GM21360 (cell line): ENCODE results near the gene AMPD3.

Experiments used
- ATAC-seq: cut with Tn5 transposase; IDR thresholded peaks from one replicate; pipeline ENCODE4 v1.9.1; 2021; ENCODE audit warnings: mild to moderate bottlenecking, moderate library complexity; ENCODE audit not compliant: unreplicated experiment

AMPD3 gene

DNA sequence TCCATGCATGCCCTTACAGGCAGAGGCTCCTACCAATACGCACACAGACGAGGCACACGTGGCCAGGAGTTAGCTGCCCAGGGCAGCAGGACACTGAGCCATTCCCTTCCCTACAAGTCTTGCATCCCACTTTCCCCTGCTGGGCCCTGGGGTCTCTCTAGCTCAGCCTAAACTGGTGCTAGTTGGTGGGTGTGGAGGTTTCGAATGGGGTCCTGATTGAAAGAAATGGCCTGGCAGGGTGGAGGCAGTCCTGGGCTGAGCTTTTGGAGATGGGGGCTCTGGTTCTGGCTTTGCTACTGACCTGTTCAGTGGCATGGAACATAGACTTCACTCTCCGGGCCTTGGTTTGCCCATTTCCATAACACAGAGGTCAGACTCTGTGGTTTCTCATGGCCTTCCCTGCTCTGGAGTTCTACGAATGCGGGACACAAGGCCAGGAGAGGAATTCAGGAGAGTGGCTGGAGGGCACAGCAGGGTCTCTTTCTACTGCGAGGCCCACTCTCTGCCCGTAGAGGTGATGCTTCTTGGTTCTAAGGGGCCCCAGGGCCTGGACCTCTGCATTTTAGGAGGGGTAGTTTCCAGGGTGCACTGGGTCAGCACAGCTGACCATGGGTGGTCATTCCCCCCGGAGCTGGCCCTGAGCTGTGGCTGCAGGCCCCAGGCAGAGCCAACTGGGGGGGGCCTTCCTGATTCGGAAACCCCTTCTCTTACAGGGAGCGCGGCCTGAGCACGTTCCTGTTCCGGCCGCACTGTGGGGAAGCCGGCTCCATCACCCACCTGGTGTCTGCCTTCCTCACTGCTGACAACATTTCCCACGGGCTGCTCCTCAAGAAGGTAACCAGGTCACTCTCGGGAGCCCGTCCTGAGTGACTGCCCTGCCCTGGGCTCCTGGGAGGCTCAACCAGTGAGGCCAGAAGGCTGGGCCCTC lies 46.0 kb downstream of the AMPD3 start:
- no peak for ATAC-seq

DNA sequence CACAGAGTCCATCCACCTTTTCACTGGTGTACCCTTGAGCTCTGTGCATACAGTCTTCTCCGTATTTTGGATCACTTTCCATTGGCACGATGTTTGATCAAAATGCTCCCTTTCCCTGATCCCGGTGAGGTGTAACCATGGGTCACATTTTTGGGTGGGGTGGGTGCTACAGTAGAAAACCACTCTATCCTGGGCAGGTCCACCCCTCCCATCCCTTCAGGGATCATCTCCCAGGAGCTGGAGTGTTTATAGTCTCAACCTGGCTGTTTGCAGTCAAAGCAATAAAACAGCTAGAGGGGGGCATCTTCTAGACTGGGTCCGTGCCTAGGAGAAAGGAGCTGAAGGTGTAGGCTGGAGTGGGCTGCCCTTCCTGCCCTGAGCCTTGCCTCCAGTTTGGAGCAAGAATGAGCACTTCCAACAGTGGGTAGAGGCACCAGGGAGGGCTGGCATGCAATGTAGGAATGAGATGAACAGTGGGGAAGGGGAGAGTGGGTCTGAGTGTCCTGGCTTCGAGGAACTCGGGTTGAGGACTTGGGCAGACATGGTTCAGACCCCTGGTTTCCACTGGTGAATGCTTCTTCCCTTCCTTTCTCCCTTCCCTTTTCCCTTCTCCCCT lies 47.1 kb downstream of the AMPD3 start:
- no peak for ATAC-seq

DNA sequence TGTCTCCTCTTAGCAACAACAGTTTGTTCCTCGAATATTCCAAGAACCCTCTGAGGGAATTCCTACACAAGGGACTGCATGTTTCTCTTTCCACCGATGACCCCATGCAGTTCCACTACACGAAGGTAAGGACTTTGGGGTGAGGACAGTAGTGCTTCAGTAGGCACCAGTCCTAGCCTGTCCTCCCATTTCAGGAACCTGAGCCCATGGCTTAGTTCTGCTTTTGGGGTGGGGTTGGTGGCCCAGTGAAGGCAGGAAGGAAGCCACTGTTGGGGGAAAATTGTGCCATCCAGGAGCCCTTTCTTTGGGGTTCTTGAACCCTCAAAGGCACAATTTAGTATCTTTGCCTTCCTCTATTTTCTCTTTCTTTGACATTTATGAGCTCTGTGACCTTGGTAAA lies 47.7 kb downstream of the AMPD3 start:
- ATAC-seq, result no peak

DNA sequence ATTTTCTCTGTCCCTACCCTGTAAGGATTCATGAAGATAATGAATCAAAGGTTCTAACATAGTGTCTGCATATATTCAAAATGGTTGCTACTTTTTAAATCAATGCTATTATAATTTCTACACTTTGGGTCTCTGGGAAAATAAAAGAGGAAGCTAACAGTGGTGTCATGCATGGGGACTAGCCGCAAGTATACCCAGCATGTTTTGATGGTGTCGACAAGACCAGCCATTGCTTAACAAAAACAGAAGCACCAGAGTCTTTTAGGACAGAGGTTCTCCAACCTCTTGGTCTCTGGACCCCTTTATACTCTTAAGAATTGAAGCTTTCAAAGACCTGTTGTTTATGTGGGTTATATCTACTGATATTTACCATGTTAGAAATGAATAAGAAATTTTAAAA lies 48.2 kb downstream of the AMPD3 start:
- ATAC-seq, result no peak

DNA sequence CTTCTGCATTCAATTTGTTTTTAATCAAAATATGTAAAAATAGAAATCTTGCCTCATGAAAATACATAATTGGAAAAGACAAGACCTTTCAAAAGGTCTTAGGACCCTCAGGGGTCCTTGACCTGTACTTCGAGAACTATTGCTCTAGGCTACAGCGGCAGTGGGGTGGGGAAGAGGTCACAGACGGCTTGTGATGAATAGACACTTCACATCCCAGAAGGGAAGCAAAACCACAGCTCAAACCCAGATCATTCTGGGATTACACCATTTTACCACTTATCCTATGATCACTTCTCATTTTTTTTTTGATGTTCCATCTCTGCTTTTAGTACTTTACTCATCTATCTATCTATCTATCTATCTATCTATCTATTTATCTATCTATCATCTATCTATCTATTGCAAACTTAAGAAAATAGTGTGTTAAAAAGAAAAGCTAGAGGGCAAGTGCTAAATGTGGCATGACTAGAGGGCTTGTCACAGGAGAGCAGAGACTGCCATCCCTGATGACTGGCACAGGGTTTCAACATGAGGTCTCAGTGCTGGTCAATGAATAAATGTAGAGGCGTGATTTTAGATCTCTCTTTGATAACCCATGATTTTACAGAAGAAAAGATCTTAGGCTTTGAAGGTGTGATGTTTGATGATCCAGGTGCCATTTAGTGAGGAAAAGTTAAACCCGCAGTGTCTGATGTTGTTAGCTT lies 48.9 kb downstream of the AMPD3 start:
- no peak for ATAC-seq

DNA sequence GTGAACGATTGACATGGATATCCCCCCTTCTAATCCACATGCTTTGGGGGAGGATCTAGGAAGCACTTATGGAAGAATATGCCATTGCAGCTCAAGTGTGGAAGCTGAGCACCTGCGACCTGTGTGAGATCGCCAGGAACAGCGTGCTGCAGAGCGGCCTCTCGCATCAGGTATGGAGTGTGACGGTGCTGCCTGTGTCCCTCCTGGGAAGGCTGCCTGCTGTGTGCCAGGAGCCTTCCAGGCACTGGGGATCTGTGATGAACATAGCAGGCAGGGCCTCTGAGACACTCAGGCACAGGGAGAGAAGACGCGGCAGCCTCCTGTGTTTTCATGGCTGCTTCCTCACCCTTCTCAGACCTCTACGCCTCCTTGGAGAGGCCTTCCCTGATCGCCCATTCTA lies 49.4 kb downstream of the AMPD3 start:
- ATAC-seq, result no peak

DNA sequence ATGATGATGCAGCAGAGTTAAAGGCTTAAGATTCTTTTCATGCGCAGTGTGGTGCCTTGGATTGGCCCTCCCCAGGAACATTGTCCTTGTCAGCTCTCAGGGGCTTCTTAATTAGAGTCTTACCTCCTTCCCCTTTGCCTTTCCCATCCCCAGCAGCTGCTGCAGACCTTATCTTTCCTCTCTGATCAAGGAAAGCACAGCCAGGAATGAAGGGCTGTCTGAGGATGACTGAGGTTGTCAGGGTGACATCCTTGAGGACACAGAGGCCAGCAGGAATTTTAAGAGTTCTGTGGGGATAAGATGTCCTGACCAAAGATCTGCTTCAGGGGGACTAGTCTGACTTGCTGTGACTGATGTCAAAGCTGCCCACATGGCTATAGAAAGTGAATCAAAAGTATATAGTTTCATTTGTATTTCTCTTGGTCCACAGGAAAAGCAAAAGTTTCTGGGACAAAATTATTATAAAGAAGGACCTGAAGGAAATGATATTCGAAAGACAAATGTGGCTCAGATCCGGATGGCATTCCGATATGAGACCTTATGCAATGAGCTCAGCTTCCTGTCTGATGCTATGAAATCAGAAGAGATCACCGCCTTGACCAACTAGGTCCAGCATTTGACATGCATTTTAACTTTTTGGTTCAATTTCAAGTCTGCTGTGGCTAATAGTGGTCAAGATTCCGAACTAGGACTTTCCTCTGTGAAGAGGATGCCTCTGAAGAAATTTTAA lies 50.4 kb downstream of the AMPD3 start:
- no peak for ATAC-seq

DNA sequence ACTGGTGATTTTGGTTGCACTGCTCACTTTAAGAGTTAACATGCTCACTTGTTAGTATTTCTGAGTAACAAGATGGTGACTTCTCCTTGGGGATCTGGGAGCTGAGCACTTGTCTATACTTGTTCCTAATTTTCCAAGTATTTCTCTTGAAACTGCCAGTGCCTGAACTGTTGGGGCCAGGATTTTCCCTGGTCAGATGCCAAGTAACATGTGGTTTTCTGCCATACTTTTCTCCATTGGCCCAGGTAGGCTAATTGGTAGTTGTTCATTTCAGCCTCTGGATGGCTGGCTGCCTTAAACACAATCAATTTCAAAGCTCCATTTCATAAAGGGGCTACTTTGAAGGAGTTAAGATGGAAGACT lies 50.9 kb downstream of the AMPD3 start:
- ATAC-seq, result no peak

DNA sequence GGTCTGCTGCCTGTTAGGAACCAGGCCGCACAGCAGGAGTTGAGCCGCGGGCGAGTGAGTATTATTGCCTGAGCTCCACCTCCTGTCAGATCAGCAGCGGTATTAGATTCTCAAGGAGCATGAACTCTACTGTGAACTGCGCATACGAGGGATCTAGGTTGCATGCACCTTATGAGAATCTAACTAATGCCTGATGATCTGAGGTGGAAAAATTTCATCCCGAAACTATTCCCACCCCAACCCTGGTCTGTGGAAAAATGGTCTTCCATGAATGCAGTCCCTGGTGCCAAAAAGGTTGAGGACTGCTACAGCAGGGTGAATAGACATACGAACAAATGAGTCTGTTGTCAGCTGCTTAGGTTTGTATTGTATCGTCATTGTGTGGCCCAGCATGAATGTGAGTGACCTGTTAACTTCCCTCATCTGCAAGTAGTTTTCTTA lies 56.1 kb downstream of the AMPD3 start:
- no peak for ATAC-seq

DNA sequence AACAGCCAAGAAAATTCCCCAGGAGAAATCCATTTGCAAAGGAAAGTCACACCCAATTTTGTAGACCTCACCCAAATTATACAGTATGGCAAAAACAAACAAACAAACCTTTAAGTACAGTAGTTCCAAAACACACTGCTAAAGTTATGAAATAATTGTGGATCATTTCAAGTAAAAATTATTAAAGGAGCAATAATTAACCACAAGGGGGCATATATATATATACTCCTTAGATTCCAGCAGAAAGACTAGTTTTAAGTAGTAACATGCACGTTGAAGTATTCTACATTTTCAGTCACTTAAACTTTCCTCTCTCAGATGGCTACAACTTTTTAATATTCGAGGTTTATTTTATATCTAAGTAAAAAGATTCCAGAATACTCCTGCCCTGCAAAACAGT lies 59.1 kb downstream of the AMPD3 start:
- ATAC-seq, result no peak

DNA sequence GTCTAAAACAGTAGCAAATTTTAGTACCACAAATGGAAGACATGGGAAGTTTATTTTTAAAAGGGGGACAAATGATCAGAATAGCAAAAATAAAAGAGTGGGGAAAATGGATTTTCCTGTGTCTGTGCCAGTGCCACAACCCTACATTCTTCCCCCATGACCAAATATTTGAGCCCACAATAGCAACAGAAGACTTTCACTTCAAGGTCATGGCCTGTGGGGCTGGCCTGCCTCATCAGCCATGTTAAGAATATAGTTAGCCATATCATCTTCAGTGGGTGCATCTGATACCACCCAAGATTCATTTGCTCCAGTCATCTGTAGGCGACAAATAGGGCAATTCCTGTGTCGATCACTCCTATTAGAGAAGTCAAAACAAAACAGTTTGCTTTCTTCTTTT lies 59.6 kb downstream of the AMPD3 start:
- ATAC-seq, result no peak

DNA sequence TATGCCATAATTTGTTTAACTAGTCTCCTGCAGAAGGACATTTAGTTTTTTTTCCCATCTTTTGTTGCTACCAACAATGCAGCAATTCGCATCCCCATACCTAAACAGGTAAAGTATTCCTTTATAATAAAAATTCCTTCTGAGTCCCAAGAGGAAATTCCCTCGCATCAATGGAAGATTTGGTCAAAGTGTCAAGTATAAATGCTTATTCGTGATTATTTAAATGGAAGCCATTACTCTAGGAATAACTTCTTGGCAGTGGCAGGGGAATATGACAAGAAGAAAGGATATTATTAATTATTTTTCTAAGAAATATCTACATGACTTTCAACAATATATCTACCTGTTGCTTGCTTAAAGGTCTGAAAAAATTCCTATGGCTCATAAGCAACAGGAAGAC lies 60.4 kb downstream of the AMPD3 start:
- no peak for ATAC-seq

DNA sequence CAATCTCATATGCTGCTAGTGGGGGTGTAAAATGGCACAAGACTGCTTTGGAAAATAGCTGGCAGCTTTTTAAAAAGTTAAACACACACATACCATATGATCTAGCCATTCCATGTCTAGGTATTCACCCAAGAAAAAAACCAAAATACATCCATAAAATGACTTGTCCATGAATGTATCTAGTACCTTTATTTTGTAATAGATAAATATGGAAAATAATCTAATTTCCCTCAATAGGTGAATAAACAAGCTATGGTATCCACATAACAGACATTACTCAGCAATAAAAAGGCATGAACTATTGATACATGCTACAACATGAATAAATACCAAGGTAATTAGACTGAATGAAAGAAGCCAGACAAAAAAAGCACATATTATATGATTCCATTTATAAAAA lies 63.1 kb downstream of the AMPD3 start:
- ATAC-seq, result no peak

DNA sequence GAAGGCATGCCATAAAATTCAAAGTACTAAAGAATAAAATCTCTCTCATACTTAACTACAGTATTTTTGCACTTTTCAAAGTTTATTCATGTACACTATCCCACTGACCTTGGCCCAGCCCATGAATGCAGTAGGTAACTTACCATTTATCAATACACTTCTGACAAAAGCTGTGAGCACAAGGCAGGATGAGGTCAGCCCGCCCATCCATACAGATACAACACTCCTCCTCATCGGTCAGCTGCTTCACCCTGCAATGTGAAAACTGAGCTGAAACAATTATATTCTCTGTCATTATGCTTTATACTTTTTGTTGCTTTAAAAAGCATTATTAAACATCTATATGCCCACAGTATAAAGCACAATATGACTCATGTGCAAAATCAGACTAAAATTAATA lies 63.8 kb downstream of the AMPD3 start:
- ATAC-seq, result no peak

DNA sequence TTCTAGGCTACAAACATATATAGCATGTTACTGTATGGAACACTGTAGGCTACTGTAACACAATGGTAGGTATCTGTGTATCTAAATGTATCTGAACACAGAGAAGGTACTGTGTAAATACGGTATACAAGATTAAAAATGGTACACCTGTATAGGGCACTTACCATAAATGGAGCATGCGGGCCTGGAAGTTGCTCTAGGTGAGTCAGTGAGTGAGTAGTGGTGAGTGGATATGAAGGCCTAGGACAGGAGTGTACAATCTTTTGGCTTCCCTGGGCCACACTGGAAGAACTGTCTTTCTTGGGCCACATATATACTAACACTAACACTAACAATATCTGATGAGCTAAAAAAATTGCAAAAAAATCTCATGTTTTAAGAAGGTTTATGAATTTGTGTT lies 64.6 kb downstream of the AMPD3 start:
- no peak for ATAC-seq

DNA sequence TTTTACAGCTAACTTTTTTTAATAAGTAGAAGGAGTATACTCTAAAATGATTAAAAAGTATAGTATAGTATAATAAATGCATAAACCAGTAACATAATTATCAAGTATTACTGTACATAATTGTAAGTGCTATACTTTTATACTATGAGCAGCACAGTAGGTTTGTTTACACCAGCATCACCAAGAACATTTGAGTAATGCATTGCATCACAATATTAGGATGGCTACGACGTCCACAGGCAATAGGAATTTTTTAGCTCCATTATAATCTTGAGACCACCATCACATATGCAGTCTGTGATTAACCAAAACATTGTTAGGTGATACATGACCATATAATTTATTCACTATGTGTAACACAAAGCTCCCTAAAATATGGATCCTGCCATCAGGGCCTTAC lies 65.5 kb downstream of the AMPD3 start:
- no peak for ATAC-seq

DNA sequence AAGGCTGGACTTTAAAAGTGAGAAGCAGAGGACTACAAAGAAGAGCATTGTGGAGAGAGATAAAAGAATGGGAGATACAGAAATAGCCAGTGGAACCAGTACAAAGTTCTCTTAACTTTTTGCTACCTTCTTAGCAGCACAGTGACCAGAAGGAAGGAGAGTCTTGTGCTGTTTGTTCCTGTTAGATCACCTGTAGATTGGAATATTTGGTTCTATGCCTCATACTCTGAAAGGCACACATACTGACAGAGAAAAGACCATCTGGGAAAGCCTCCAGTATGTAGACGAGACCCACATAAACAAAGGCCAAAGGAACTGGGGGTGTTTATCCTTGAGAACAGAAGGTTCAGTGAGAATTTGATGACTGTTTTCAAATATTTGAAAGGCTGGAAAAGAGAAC lies 67.2 kb downstream of the AMPD3 start:
- no peak for ATAC-seq

DNA sequence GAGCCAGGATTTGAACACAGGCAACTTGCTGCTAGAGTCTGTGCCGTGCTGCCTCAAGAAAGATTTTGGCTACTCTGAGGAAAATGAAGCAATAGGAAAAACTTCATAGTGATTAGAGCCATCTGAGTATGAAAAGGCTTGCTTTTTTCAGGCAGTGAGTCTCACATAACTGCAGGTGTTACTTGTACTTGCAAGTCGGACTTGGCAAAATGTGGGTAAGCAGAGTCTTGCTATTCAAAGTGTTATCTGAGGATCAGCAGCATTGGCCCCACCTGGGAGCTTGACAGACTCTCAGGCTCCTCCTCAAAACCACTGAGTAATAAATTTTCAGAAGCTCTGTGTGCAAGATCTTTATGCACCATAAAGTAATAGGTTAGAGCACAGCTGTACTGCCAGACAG lies 67.9 kb downstream of the AMPD3 start:
- no peak for ATAC-seq

DNA sequence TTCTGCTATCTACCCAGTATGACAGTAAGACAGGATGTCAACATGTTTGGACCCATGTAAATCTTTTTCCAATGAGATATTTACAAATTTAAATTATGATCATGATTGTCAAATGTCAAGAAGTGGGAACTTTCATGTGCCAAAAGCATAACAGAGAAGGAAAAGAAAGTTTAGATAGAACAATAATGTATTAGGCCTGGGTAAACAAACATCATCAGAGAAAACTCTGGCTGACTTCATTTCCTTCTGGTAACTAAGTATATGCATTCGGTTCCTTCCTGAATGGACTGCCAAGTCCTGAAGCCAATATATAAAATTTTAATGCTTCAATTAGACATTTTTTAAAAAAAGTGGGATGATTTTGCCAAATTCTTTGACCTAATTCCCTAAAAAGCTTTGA lies 69.4 kb downstream of the AMPD3 start:
- no peak for ATAC-seq

DNA sequence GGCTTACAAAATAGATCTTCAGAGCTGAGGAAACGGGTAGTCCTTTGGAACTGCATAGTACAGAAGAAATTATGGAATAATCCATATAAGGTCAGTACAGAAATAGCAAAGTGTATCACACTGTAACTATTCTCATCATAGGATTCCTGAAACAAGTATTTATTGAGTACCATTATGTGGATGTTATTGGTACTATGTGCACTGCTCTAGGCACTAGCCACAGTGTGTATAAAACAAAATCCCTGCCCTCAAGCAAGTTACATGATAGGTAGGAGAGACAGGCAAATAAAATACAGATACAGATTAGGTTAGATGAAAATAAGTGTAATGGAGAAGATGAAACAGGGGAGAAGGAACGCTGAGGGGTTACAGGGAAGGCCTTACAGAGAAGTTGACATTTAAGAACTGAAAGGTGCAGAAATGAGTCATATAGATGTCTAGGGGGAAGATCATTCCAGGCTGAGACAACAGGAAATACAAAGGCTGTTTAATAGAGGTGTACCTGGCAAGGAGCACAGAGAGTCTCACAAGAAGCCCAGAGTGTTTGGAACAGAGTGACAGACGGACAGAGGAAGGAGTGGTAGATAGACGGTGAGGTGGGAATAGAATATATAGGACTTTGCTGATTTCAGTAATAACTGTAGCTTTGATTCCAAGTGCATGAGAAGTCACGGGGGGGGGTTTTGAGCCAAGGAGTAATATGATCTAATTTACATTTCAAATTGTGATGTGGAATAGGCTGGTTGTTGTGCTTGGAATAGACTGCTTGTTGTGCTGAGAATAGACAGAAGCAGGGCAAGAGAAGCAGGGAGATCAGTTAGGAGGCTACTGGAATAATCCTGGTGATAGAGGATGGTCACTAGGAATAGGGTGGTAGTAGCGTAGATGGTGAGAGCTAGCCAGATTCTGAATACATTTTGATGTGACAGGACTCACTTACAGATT lies 72.2 kb downstream of the AMPD3 start:
- ATAC-seq, result peak; percentile 64
